ENCODE measurements around the gene RCL1. TPM values are rescaled to one million over a fixed set of nuclear protein-coding genes. Genes with fewer than 3 reads are reported as not detected.

The RCL1 gene
- 10 to 100 TPM; 13.4 to 19.1 (median 14.9) TPM for total RNA-seq

DNA sequence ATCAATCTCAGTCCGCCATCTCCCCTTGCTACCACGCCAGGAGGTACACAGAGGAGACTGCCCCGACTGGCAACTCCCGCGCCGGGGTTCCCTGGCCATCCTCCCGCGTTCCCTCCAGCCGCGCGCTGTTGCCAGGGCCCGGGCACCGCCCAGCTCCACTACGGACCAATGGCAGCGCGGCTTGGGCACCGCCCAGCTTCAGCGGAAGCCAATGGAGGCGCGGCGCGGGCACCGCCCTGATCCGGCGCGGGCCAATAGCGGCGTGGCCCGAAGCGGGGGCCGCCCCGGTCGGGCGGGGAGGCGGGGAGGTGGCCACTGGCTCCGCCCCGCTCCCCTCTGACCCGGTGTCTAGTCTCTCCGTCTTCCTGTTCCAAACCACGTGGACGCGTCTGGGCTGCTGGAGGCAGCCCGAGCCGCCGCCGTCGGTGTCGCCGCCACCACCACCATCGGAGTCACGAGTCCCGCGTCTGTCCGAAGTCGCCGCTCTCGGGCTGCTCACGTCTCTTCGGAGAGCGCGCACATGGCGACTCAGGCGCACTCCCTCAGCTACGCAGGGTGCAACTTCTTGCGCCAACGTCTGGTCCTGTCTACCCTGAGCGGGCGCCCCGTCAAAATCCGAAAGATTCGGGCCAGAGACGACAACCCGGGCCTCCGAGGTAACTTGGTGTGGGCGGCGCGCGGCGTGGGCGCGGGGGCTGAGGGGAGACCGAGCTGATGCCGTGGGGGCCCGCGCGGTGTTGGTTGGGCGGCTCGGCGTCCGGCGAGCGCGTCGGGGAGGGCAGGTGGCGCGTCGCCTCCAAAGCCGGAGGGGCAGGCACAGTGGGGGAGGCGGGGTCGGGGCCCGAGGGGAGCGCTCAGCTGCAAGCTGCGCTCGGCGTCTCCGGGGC is at the start of gene RCL1:
TSS of gene RCL1 (plus strand) at position 373 of the 887 bp plus-strand sequence. CDS start at position 521, 148 bp downstream.
- Histone ChIP-seq H3K9me3 (no peaks in the 10 kb centered on the region), H3K36me3 (no peaks in the 10 kb centered on the region), H3K27me3 (no peaks in the 10 kb centered on the region), H3K4me1 (peaks cover 13 to 31% (median 25%) of the 10 kb centered on the region in 4 donors), H3K4me3 (peak within 1 kb of the TSS; percentile 71 to 77 (median 73)), H3K27ac (replicated peaks in 1 of 4) (peak within 1 kb of the TSS; percentile 73 to 85 (median 78))
- peak; percentile 97 for DNase-seq (ENCODE audit: extremely low spot score)
- WGBS, result 0% methylated on average over 23 of the region's 106 CpGs
- TF ChIP-seq POLR2A (IDR thresholded peaks at IDR 0.05; ENCODE audit: low read depth) (peak; percentile 56), EP300 (IDR thresholded peaks at IDR 0.05) (no peak), POLR2AphosphoS5 (IDR thresholded peaks at IDR 0.05) (peak; percentile 68 to 82)
- TF ChIP-seq, protein P1, sequence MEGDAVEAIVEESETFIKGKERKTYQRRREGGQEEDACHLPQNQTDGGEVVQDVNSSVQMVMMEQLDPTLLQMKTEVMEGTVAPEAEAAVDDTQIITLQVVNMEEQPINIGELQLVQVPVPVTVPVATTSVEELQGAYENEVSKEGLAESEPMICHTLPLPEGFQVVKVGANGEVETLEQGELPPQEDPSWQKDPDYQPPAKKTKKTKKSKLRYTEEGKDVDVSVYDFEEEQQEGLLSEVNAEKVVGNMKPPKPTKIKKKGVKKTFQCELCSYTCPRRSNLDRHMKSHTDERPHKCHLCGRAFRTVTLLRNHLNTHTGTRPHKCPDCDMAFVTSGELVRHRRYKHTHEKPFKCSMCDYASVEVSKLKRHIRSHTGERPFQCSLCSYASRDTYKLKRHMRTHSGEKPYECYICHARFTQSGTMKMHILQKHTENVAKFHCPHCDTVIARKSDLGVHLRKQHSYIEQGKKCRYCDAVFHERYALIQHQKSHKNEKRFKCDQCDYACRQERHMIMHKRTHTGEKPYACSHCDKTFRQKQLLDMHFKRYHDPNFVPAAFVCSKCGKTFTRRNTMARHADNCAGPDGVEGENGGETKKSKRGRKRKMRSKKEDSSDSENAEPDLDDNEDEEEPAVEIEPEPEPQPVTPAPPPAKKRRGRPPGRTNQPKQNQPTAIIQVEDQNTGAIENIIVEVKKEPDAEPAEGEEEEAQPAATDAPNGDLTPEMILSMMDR (IDR thresholded peaks at IDR 0.05), result no peak
- intact Hi-C loops (cut with DNase I), result loop anchor here (5.0 to 10.0 kb wide), 3 partner anchors 51 to 1212 kb away; partner anchors contain the start of genes AK3 and JAK2

- no peak overlapping the region for H3K27ac ChIP-seq (replicated peaks in 1 of 4)
- TF ChIP-seq, protein P1 (IDR thresholded peaks at IDR 0.05), result no peak
- TF ChIP-seq POLR2A (IDR thresholded peaks at IDR 0.05; ENCODE audit: low read depth) (no peak), POLR2AphosphoS5 (IDR thresholded peaks at IDR 0.05) (no peak), EP300 (IDR thresholded peaks at IDR 0.05) (no peak)
- WGBS, result 73% methylated on average over 5 of the region's 5 CpGs
Observed at GRCh38 chr9:4743131-4743875, 49.4 kb upstream of the RCL1 start.

DNA sequence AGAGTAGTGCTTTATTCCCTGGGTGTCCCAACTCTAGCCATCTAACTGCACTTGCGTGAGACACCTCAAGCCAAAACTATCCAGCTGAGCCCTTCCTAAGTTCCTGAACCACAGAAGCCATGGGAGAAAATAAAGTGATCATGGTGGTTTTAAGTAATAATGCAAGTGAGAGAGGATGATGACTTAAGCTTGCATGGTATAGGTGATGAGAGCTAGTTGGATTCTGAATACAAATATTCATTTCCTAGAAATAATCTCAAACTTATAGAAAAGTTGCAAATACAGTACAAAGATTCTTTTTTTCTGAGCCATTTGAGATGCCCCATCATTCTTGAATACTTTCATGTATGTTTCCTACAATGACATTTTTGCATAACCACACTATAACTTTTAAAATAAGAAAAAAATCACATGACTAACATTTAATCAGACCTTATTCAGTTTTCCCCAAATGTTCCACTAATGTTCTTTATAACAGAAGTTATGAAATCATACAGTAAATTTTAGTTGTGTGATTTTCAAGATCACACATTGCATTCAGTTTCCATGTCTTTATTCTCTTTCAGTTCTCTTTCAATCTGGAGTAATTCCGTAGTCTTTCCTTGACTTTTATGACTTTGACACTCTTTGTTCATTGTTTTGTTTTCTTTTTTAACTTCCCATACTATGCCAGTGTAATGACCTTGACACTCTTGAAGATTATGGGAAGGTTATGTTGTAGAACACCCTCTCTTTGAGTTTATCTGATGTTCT is 46.3 kb upstream of the RCL1 start:
- no peak for TF ChIP-seq POLR2AphosphoS5 (IDR thresholded peaks at IDR 0.05)
- TF ChIP-seq, protein P1 (IDR thresholded peaks at IDR 0.05), result no peak
- TF ChIP-seq EP300 (IDR thresholded peaks at IDR 0.05), result no peak
- no peak for TF ChIP-seq POLR2A (IDR thresholded peaks at IDR 0.05; ENCODE audit: low read depth)
- Histone ChIP-seq H3K4me3 (no peak overlapping the region), H3K27ac (replicated peaks in 1 of 4) (no peak overlapping the region), H3K9me3 (no peaks in the 10 kb centered on the region), H3K4me1 (peaks cover 0 to 15% (median 10%) of the 10 kb centered on the region in 4 donors), H3K27me3 (no peaks in the 10 kb centered on the region), H3K36me3 (no peaks in the 10 kb centered on the region)
- no peak for DNase-seq (ENCODE audit: extremely low spot score)
- 88% methylated on average over 2 of the region's 2 CpGs for WGBS
- intact Hi-C loops (cut with DNase I), result no loop called here

More at GRCh38 chr9:4743131-4743875, 49.4 kb upstream of the RCL1 start:
- intact Hi-C loops (cut with DNase I), result loop anchor here (5.0 kb wide), 1 partner anchor 49 kb away; the partner anchor contains the start of gene RCL1
- H3K9me3 ChIP-seq, result no peaks in the 10 kb centered on the region
- no peaks in the 10 kb centered on the region for H3K36me3 ChIP-seq
- peaks cover 11 to 32% (median 26%) of the 10 kb centered on the region in 4 donors for H3K4me1 ChIP-seq
- no peaks in the 10 kb centered on the region for H3K27me3 ChIP-seq
- no peak overlapping the region for H3K4me3 ChIP-seq
- DNase-seq (ENCODE audit: extremely low spot score), result no peak

GRCh38 chr9:4748612-4749011 is 44.1 kb upstream of the RCL1 start:
- Histone ChIP-seq H3K4me1 (peaks cover 0 to 2% (median 0%) of the 10 kb centered on the region in 4 donors), H3K9me3 (no peaks in the 10 kb centered on the region), H3K4me3 (no peak overlapping the region), H3K27me3 (no peaks in the 10 kb centered on the region), H3K36me3 (no peaks in the 10 kb centered on the region), H3K27ac (replicated peaks in 1 of 4) (no peak overlapping the region)
- TF ChIP-seq POLR2A (IDR thresholded peaks at IDR 0.05; ENCODE audit: low read depth) (no peak), EP300 (IDR thresholded peaks at IDR 0.05) (no peak), POLR2AphosphoS5 (IDR thresholded peaks at IDR 0.05) (no peak)
- TF ChIP-seq, protein P1 (IDR thresholded peaks at IDR 0.05), result no peak
- DNase-seq (ENCODE audit: extremely low spot score), result no peak
- intact Hi-C loops (cut with DNase I), result no loop called here
- 91% methylated on average over 5 of the region's 5 CpGs for WGBS
